ENCODE measurements around the gene GPS1.
"Not testable (repeated sequence)": the region's sequence is repeated elsewhere in the genome, so short reads cannot be mapped to it uniquely, and the experiment has no call there.

Gene GPS1

GRCh38 chr17:82029391-82029790, 22.3 kb upstream of the GPS1 start:
- DNase-seq, result no peak

- DNase-seq, result no peak
These were observed 21.7 kb upstream of the GPS1 start for GRCh38 chr17:82029990-82030469.

GRCh38 chr17:82030470-82031302, 21.0 kb upstream of the GPS1 start:
- DNase-seq, result peak; percentile 78

GRCh38 chr17:82031303-82031884, 20.3 kb upstream of the GPS1 start, which contains the start of gene RAC3:
Gene RAC3, plus strand, starts transcription at chr17:82031678. Its CDS starts 84 bp downstream, at chr17:82031762.
- no peak for DNase-seq

GRCh38 chr17:82031885-82032627, 19.6 kb upstream of the GPS1 start:
- DNase-seq, result no peak

- DNase-seq, result no peak
These were observed 18.2 kb upstream of the GPS1 start for GRCh38 chr17:82033359-82034085.

GRCh38 chr17:82034371-82035011, 17.2 kb upstream of the GPS1 start:
- no peak for DNase-seq

GRCh38 chr17:82035488-82035887, 16.2 kb upstream of the GPS1 start:
- no peak for DNase-seq

GRCh38 chr17:82035956-82036633, 15.6 kb upstream of the GPS1 start:
- DNase-seq, result no peak

- no peak for DNase-seq
These were observed 15.0 kb upstream of the GPS1 start for GRCh38 chr17:82036634-82037091.

GRCh38 chr17:82037092-82037888, 14.4 kb upstream of the GPS1 start, which contains the start of gene DCXR:
Gene DCXR, minus strand, starts transcription at chr17:82037697. Its CDS starts 15 bp downstream, at chr17:82037682.
- DNase-seq, result peak; percentile 95

- no peak for DNase-seq
These were observed 13.9 kb upstream of the GPS1 start for GRCh38 chr17:82037889-82038195.

- DNase-seq, result not testable (repeated sequence)
These were observed 12.8 kb upstream of the GPS1 start for GRCh38 chr17:82038796-82039409.

GRCh38 chr17:82039695-82040299, 11.9 kb upstream of the GPS1 start:
- no peak for DNase-seq

- DNase-seq, result no peak
These were observed 10.4 kb upstream of the GPS1 start for GRCh38 chr17:82041144-82041814.

GRCh38 chr17:82042649-82043048, 9.0 kb upstream of the GPS1 start:
- DNase-seq, result no peak

GRCh38 chr17:82043507-82043906, 8.2 kb upstream of the GPS1 start:
- DNase-seq, result no peak

- no peak for DNase-seq
These were observed 5.7 kb upstream of the GPS1 start for GRCh38 chr17:82045936-82046484.

GRCh38 chr17:82046903-82047302, 4.8 kb upstream of the GPS1 start:
- no peak for DNase-seq
